Activated CD4-positive, alpha-beta T cell treated with anti-CD3 and anti-CD28 coated beads, Interleukin-2, amount 50 U/mL, for 4 hours (primary cell): ENCODE results near the gene ESPN.

Source experiments
- DNase-seq, 2 experiments: peaks; one replicate each; pipeline ENCODE4 v3.0.0-alpha.2; 2020

ESPN gene

DNA sequence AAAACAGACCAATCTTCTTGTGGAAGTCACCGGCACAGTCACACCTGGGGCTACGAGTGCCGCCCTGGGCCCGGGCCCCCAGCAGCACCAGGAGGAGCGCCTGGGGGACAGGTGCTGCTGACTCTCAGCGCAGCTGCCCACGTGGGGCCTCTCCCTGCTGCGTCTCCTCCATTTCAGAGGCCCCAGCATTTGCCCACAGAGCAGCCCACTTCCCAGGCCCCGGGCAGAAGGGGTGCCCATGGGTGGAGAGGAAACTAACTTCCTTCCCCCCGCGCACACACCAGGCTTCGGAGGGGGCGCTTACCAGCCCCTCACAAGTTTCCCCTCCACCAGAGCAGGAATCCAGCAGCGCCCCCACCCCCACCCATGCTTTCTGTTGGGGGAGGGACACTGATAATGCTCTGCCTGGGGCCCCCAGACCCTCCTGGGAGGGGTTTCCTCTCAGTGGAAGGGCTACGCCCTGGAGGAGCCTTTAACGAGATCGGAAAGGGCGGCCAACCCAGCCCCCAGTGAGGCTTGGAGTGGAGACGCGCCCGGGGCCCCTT lies 41.0 kb downstream of the ESPN start:
- peak; percentile 45 to 52 for DNase-seq

GRCh38 chr1:6466023-6466422 lies 41.4 kb downstream of the ESPN start, which contains the start of gene TNFRSF25:
Gene TNFRSF25 (minus strand): TSS chr1:6466173. CDS start chr1:6466107, 66 bp downstream.
- DNase-seq, result peak; percentile 47 to 58

DNA sequence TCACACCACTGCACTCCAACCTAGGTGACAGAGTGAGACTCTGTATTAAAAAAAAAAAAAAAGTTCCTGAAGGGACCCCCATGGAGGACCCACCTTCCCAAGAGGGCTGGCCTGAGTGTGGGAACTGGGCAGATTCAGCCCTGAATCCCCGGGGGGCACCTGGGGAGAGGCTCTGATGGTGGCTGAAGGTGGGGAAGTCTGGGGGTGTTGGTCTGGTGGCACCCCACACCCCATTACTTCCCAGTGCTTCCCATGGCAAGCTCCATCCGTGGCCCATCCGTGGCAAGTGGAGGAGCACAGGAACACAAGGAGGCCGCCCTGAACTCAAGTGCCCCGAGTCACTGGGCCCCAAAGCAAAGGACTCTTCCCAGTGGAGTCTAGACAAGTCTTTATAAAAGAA lies 42.2 kb downstream of the ESPN start:
- DNase-seq, result no peak

DNA sequence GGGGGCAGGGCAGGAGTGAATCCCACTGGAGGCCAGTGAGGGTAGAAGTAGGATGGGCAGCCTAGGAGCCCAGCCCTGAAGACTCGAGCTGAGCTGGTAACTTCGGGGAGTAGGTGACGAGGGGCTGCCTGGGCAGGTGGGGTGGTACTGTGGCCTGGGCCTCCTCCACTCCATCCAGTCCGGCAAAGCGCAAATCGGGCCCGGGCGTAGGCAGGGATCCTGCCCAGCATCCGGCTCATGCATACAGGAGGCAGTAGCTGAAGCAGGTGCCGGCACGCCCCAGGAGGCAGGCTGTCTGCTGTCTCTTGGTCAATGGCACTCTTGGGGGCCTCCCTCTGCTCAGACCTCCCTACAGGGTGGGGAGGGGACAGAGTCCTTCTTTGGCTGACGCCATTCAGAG lies 42.6 kb downstream of the ESPN start:
- DNase-seq, result no peak

GRCh38 chr1:6467744-6468688 lies 43.4 kb downstream of the ESPN start:
- DNase-seq, result no peak

GRCh38 chr1:6468729-6469461 lies 44.3 kb downstream of the ESPN start:
- DNase-seq, result no peak

GRCh38 chr1:6470132-6471085 lies 45.8 kb downstream of the ESPN start:
- DNase-seq, result no peak

GRCh38 chr1:6471086-6471969 lies 46.8 kb downstream of the ESPN start:
- no peak for DNase-seq

- no peak for DNase-seq
These were observed 47.4 kb downstream of the ESPN start for GRCh38 chr1:6471970-6472368.

DNA sequence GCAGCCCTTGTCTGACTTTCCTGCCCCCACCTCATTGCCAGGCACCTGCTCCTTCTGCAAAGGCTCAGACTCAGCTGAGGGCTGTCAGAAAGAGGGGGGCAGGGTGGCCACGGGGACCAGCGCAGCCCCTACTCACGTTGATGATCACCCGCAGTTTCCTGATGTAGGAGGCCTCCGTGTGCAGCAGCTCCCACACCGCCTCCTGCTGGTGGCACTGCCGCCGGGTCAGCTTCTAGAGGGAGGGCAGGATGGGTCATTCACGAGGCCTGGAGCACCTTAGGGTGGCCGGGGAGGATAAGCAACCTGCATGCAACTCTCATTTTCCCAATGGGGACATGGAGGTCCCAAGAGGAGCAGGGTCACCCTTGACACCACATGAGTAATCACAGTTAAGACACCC lies 47.8 kb downstream of the ESPN start:
- no peak for DNase-seq

GRCh38 chr1:6473156-6473555 lies 48.6 kb downstream of the ESPN start:
- DNase-seq, result no peak

DNA sequence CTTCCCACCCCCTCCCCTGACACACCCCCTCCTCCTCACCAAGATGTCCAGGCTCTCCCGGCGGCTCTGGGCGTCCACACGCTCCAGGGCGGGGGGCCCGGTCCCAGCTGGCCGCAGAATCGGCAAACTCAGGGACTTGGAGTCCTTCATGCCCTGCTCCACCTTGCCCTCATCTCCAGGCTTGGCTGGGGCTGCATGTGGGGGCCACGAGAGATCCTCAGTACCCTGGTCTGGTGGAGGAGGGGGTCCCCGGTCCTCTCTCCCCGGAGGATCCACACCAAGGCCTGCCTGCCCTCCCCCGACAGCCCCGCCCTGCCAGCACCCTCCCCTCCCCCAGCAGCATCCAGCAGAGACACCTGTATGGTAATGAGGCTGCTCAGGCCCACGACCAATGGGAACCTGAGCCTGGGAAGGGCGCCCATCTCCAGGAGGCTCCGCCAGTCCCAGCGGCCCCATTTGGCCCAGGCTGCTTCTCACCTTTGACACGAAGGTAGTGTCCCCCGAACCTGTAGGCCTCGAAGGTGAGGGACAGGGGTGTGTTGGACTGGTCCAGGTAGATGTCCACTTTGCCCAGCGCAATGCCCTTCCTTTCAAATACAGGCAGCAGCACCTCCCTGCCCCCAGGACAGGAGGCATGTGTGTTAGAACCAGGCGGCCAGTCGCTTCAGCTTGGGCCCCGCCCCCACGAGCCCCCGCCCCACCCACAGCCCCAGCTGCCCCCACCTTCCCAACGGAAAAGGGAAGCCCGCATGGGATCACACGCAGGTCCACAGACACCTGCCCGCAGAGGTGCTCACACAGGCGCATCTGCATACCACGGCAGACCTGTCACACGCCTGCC lies 49.6 kb downstream of the ESPN start:
- DNase-seq, result no peak

DNA sequence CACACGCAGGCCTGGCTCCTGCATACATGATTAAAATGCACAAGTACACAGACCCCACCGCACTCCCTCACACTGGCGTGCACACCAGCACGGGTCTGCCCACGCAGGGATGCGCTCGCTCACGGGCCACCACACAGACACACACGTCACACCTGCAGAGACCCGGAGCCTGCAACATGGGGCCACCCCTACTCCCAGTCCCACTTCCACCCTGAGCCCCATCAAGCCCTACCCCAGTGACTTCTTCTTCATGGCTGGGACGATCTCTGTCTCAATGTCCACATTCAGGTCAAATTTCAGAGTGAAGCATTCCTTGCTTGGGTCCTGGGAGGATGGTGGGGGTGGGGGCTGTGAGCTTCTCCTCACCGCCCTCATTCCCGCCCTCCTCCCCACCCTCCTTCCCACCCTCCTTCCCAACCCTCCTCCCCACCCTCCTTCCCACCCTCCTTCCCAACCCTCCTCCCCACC lies 50.3 kb downstream of the ESPN start:
- DNase-seq, result no peak

DNA sequence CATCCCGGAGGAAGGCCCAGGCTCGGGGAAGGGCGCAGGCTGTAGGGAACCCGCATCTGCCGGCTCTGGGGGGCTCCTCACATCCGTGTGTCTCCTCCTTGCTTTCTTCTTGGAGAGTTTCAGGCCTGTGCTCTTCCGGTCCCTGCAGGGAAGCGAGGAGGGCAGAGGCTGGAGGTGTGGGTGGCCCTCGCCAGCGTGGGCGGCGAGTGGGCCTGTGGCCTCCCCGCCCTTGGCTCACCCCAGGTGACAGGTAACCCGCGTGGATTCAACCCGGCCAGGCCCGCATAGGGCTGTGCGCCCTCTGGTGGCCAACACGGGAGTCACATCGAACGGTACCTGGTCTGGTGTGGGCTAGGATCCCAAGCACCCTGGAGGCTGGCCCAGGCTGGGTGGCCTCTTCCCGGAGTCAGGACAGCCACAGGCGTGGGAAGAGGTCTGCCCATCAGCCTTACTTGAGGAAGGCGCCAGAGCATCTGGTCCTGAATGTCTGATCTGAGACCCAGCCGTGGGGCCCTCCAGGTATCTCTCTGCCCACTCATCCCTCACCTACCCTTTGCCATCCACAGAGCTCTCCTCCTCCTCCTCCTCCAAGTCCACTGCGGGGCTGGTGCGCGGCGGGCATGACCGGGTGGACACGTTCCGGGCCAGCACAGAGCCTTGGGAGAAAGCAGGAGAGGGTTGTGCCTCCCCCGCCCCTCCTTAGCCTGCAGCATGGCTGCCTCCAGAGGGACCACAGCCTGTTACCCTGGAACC lies 51.0 kb downstream of the ESPN start:
- peak; percentile 80 to 82 for DNase-seq

DNA sequence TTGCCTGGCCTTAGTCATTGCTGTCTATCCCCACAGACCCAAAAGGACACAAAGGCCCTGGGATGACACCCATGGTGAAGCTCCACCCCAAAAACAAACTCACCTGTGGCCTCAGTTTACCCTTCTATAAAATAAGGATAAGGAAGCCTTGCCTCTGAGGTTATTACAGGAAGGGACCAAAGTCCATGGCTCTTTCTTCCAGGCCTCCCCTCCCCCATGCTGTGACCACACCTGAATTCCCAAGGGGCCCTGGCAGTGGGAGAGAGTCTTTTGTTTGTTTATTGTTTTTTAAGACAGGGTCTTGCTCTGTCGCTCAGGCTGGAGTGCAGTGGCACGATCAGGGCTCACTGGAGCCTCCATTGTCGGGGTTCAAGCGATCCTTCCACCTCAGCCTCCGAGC lies 51.9 kb downstream of the ESPN start:
- DNase-seq, result no peak

DNA sequence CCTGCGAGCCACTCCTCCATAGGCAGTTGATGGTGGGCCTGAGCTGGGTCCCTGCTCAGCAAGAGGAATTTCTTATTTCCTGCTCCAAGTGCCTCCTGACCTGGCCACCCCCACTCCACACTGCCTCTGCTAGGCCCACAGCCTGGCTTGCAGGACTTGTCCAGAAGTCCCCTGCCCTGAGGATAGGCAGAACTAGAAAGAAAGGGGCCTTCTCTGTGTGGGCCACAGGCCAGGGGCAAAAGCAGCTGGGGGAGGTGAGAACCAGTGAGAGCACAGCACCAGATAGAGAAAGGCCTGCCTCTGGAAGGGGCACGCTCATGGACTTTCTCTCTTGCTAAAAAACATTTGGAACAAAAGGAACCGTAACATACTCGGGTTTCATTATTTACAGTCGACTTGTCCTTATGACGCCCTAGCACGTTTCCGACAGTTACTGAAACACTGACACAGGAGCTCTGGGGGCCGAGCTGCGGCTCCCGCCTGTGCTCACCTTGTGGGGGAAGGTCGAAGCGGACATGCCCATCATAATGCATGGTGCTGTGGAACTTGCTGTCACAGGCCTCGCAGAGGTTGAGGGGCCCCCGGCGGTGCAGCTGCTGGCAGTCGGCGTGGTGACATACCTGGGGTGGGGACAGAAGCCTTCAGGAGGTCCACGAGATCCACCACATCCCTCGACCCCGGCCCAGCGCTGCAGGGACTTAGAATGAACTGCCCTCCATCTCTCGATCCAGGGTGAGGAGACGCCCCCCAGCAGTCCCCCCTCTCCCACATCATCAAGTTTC lies 52.7 kb downstream of the ESPN start:
- no peak for DNase-seq

DNA sequence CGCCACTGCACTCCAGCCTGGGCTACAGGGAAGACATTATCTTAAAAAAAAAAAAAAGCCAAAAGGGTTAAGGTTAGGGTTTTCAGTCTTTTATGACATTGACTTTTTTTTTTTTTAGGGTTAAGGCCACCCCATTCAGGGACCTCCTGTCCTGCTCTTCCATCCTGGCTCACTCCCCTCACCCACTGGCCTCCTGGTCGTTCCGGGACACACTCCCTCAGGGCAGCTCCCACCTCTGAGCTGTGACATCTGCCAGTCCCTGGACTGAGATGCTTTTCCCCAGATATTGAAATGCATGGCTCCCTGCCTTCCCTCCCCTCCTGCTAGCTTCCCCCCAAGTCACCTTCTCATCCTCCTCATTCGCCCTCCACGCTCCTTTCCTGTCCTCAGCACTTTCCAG lies 57.2 kb downstream of the ESPN start:
- DNase-seq, result no peak

- DNase-seq, result no peak
These were observed 58.6 kb downstream of the ESPN start for GRCh38 chr1:6483017-6483760.
